GM21786 (cell line): ENCODE measurements around the gene RSBN1.

Source experiments
- ATAC-seq: cut with Tn5 transposase; IDR thresholded peaks from one replicate; pipeline ENCODE4 v1.9.1; 2021; ENCODE audit not compliant: unreplicated experiment

RSBN1 gene

DNA sequence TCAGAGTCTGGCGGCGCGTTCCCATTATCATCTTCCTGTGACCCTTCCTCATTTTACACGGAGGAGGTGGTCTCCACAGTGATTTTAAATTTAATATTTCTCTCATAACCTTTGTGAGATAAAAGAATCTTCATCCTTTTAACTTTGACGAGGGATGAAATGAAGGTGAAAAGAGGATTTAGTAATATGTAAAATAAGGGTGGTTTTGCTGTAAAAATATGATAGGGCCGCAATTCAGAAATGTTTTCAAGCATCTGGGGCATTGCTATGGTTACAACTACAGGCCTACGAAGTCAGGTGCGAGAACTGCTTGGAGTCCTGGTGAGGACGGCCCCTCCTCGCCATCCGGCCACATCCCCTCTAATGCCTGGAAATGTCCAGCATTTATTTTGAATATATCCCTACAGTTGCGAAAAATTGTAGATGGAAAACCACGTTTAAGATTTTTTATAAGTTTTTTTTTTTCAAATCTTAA is 422 bp upstream of the RSBN1 start:
- ATAC-seq, result no peak

DNA sequence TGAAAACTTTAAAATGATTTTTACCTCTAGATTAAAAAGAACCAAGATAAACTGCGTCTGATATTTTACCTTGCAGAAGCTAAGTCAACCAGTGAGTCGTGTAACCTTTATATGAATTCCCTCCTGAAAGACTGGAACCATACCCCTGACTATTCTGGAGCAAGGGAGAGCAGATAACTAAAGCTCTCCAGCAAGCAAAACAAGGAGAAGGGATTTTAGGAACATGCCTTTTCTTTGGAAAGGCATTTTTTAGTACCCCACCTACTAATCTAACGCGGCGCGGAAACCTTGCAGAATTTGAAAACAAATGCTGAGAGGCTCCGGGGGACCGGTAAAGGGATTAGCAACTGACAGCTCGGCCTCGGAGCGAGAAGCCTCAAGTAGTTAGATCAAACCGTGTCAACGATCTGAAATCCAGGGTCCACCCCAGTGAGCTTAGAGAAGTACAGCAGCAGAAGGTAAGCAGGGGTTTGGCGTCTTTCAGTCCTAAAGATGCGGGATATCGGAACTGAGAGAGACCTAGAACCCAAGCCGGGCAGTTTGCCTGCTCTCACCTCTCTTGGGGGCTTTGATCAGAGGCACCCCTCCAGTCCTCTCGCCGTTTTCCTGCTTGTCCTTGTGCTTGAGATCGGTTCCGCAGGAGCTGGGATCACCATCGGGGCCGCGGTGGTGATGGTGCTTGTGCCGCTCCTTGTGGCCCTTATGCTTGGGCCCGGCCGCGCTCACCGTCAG is 954 bp downstream of the RSBN1 start:
- peak; percentile 18 for ATAC-seq

- ATAC-seq, result no peak
These were observed 2.3 kb downstream of the RSBN1 start for GRCh38 chr1:113809670-113810602.

GRCh38 chr1:113808450-113809195 is 3.7 kb downstream of the RSBN1 start:
- no peak for ATAC-seq

DNA sequence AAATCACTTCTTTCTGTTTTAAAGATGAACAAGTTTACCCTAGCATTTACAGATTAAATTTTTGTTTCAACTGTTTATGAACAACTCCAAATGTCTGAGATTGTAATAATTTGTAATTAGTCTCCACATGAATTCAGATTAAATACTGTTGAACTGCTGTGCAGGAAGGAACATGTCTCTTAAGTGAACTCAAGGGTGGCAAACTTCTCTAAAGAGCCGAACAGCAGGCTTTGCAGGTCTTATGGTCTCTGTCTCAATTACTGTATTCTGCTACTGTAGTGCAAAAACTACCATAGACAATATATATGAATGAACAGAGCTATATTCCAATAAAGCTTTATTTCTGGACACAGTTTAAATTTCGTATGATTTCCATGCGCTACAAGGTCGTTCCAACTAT is 6.6 kb downstream of the RSBN1 start:
- ATAC-seq, result no peak

DNA sequence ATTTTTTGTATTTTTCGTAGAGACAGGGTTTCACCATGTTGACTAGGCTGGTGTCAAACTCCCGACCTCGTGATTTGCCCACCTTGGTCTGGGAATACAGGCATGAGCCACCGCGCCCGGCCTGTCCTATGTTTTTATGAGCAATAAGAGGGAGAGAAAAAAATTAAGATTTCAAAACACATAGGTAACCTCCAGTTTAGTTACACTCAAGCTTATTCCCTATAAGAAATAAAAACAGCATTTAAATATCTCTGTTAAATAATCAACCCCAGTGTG is 7.1 kb downstream of the RSBN1 start:
- no peak for ATAC-seq

GRCh38 chr1:113804421-113805255 is 7.6 kb downstream of the RSBN1 start:
- ATAC-seq, result no peak

DNA sequence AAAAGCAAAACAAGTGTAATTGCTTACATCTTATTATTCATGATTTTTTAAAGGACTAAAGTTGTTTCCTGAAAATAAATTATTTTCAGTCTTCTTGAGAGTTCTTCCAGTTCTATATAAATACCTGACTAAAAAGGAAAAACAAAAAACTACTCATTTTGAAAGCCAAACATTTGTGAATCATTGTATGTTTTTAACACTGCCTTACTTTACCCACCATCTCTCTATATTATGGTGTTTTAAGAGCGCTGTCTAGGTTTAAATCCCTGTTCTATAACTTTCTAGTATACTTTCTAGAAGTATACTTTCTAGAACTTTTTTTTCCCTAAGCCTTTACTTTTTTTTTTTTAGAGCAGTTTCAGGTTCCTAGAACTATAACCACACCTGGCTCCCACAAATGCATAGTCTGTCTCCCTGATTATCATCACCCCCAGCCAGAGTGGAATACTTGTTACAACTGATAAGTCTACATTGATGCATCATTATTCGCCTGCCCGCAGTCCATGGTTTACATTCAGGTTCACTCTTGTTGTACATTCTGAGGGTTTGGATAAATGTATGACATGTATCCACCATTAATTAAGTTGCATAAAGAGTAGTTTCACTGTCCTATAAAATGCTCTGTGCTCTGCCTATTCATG is 9.8 kb downstream of the RSBN1 start:
- no peak for ATAC-seq

DNA sequence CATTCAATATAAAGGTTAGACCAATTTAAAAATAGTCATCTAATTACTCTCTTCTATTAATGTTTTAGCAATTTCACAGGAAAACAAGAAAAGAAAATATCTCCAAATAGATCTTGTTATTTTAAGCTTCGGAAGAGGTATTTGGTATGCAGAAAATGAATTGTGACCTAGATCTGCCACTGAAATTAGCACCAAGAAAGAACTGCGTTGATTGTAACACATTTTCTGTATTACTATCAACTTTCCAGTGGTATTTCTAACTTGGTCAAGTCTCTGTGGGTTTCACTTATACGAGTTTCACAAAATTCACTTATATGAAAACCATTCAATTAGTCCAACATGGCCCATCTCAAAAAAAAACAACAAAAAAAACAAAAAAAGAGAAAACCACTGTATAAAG is 11.8 kb downstream of the RSBN1 start:
- no peak for ATAC-seq

- ATAC-seq, result no peak
These were observed 14.8 kb downstream of the RSBN1 start for GRCh38 chr1:113797472-113797871.

GRCh38 chr1:113793878-113794834 is 18.1 kb downstream of the RSBN1 start:
- ATAC-seq, result no peak

DNA sequence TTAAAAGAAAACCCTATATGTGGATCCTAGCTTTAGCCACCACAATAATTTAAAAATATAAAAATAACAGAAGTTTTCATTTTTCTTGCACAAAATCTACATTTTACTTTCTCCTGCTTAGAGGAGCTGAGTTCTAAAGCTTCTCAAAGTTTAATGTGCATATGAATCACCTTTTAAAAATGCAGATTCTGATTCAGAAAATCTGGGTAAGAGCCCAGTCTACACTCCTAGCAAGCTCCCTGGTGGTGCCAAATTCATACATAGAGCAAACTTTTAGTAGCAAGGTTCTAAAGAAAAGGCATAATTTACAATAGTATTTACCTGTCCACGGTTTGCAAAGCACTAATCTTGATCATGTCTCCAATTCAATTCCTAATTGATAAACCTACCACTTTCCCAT is 19.3 kb downstream of the RSBN1 start:
- ATAC-seq, result no peak

DNA sequence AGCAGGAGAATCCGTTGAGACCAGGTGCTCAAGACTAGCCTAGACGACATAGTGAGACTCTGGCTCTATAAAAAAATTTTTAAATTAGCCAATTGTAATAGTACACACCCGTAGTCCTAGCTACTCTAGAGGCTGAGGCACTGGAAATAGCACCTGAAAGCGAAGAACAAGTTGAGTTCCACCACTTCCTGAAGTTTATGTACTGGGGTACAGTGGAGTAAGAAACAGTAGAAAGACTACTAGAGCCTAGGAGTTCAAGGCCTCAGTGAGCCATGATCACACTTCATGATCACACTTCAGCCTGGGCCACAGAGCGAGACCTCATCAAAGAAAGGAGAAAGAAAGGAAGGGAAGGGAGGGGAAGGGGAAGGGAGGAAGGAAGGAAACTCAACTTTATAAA is 19.8 kb downstream of the RSBN1 start:
- ATAC-seq, result peak; percentile 79

GRCh38 chr1:113788802-113789201 is 23.5 kb downstream of the RSBN1 start:
- ATAC-seq, result no peak

DNA sequence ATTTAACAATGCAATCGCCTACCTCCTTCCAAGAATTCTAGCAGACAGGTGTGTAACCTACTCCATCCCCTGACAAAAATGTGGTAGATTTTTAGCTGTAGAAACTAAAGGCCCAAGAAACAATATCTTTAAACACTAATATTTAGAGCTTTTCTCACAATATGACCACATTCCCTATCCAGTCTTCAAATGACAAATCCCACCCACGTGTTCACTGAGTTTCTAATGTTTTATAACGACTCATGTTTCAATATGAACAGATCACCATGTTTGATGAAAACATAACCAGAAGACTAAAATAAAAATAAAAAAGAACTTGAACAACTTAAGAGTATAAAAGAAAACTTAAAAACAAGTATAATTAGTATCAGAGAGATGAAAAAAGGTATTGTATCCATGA is 24.6 kb downstream of the RSBN1 start:
- ATAC-seq, result no peak

DNA sequence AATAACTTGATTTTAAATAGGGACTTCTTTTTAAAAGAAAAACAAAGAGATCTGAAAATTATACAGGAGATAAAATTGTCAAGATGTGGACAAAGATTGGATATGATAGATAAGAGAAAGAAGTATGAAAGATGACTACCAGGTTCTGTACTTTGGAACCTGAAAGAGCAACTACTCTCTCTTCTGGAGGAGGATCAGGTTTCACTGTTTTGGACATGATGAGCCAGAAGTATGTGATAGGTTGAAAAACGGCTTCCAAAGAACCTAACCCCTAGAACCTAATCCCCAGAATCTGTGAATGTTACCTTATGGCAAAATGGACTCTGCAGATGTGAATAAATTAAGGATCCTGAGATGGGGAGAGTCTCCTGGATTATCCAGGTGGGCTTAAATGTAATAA is 26.2 kb downstream of the RSBN1 start:
- no peak for ATAC-seq

GRCh38 chr1:113784104-113784779 is 28.0 kb downstream of the RSBN1 start:
- peak; percentile 72 for ATAC-seq

GRCh38 chr1:113783254-113784103 is 28.8 kb downstream of the RSBN1 start:
- peak; percentile 78 for ATAC-seq
